Liver (tissue), 9 donors: ENCODE data around the gene NUDT5. TPM values are rescaled to one million over a fixed set of nuclear protein-coding genes. Genes with fewer than 3 reads are reported as not detected.

ENCODE experiments used
- DNase-seq: peaks from one replicate; pipeline ENCODE4 v3.0.0-alpha.2; 2017; ENCODE audit warnings: low spot score
- H3K27ac ChIP-seq, 2 donors: one replicate each; pipeline ENCODE4 v1.7.0; 2013; ENCODE audit warnings: inconsistent platforms in 2 of 2, low read length in 2 of 2, control low read depth in 1 of 2, low read depth in 1 of 2, mild to moderate bottlenecking in 1 of 2
- H3K27me3 ChIP-seq, 4 donors: one replicate each; pipeline versions ENCODE4 v1.6.1 to v1.7.0; 2013; ENCODE audit warnings: low read length in 3 of 4, inconsistent platforms in 1 of 4, mild to moderate bottlenecking in 1 of 4, moderate library complexity in 1 of 4; ENCODE audit not compliant: control insufficient read depth in 4 of 4, insufficient read depth in 4 of 4
- H3K36me3 ChIP-seq, 4 donors: one replicate each; pipeline versions ENCODE4 v1.6.1 to v1.7.0; 2013; ENCODE audit warnings: low read length in 3 of 4, mild to moderate bottlenecking in 3 of 4, low read depth in 1 of 4, moderate library complexity in 1 of 4; ENCODE audit not compliant: control insufficient read depth in 4 of 4, insufficient read depth in 3 of 4
- H3K4me1 ChIP-seq, 4 donors: one replicate each; pipeline versions ENCODE4 v1.6.1 to v1.7.0; 2013; ENCODE audit warnings: low read length in 3 of 4, mild to moderate bottlenecking in 3 of 4, moderate library complexity in 1 of 4; ENCODE audit not compliant: control insufficient read depth in 4 of 4, insufficient read depth in 4 of 4
- H3K4me3 ChIP-seq, 3 donors: one replicate each; pipeline versions ENCODE4 v1.6.1 to v1.7.0; 2013; ENCODE audit warnings: low read length in 3 of 3, control low read depth in 1 of 3, low read depth in 1 of 3, mild to moderate bottlenecking in 1 of 3
- H3K9ac ChIP-seq, 2 donors: one replicate each; pipeline ENCODE4 v1.7.0; 2013; ENCODE audit warnings: low read length in 2 of 2, mild to moderate bottlenecking in 2 of 2, moderate library complexity in 2 of 2, control low read depth in 1 of 2, low read depth in 1 of 2
- H3K9me3 ChIP-seq, 4 donors: one replicate each; pipeline versions ENCODE4 v1.6.1 to v1.7.0; 2013; ENCODE audit warnings: low read length in 3 of 4; ENCODE audit not compliant: control insufficient read depth in 4 of 4
- FOXA1 ChIP-seq: IDR thresholded peaks from 2 replicates; pipeline ENCODE4 v1.6.1; 2016; ENCODE audit warnings: antibody characterized with exemption
- FOXA2 ChIP-seq: IDR thresholded peaks from 2 replicates; pipeline ENCODE4 v1.6.1; 2016; ENCODE audit warnings: antibody characterized with exemption
- GABPA ChIP-seq, 2 donors: IDR thresholded peaks in 1 of 2; conservative IDR thresholded peaks in 1 of 2; 2 replicates each; pipeline ENCODE4 v1.6.1; 2016; ENCODE audit warnings: antibody characterized with exemption in 2 of 2, mild to moderate bottlenecking in 1 of 2, moderate library complexity in 1 of 2
- HNF4A ChIP-seq, 2 donors: conservative IDR thresholded peaks; 2 replicates each; pipeline ENCODE4 v1.6.1; 2016; ENCODE audit warnings: antibody characterized with exemption in 2 of 2, mild to moderate bottlenecking in 2 of 2
- HNF4G ChIP-seq: IDR thresholded peaks from 2 replicates; pipeline ENCODE4 v1.6.1; 2016; ENCODE audit warnings: antibody characterized with exemption
- JUND ChIP-seq, 2 donors: IDR thresholded peaks; 2 replicates each; pipeline ENCODE4 v1.6.1; 2016; ENCODE audit warnings: antibody characterized with exemption in 2 of 2
- NR2F2 ChIP-seq: IDR thresholded peaks from 2 replicates; pipeline ENCODE4 v1.6.1; 2016; ENCODE audit warnings: antibody characterized with exemption
- RAD21 ChIP-seq, 2 donors: IDR thresholded peaks; 2 replicates each; pipeline ENCODE4 v1.6.1; 2016; ENCODE audit warnings: antibody characterized with exemption in 2 of 2, mild to moderate bottlenecking in 2 of 2
- RXRA ChIP-seq, 2 donors: IDR thresholded peaks; 2 replicates each; pipeline ENCODE4 v1.6.1; 2017 to 2018; ENCODE audit warnings: antibody characterized with exemption in 2 of 2, mild to moderate bottlenecking in 1 of 2
- SP1 ChIP-seq: IDR thresholded peaks from 2 replicates; pipeline ENCODE4 v1.6.1; 2018; ENCODE audit warnings: antibody characterized with exemption, mild to moderate bottlenecking
- TAF1 ChIP-seq: conservative IDR thresholded peaks from 2 replicates; pipeline ENCODE4 v1.6.1; 2016; ENCODE audit warnings: antibody characterized with exemption, mild to moderate bottlenecking
- YY1 ChIP-seq: IDR thresholded peaks from 2 replicates; pipeline ENCODE4 v1.6.1; 2016; ENCODE audit warnings: antibody characterized with exemption, mild to moderate bottlenecking
- WGBS: extraction: QIAGEN DNeasy Blood & Tissue Kit; methylation state at CpG from one replicate; pipeline ENCODE4 v1.1.7; 2013; 5-methylcytosine and 5-hydroxymethylcytosine counted together
- polyA plus RNA-seq, 2 donors: library from polyadenylated mRNA; stranded (reverse) in 1 of 2; unstranded in 1 of 2; fragments of 200-250 nt in 1 of 2; fragments of >200 nt in 1 of 2; fragmentation: Nextera tagmentation in 1 of 2; extraction: Ambion mirVana in 1 of 2; gene quantifications; one replicate each; pipeline versions ENCODE4 v1.2.1 to v1.2.3, GENCODE V29; 2013 to 2015
- total RNA-seq, 2 donors: library from RNA; depleted of rRNA; stranded (reverse); fragments of >200 nt; gene quantifications; one replicate each; pipeline ENCODE4 v1.2.3, GENCODE V29; 2014
- TF ChIP-seq, protein P1 (sequence below): IDR thresholded peaks from 2 replicates; pipeline ENCODE4 v1.6.1; 2016; ENCODE audit warnings: antibody characterized with exemption
- TF ChIP-seq, protein P2 (sequence below): IDR thresholded peaks from 2 replicates; pipeline ENCODE4 v1.6.1; 2016; ENCODE audit warnings: antibody characterized with exemption, mild to moderate bottlenecking
- TF ChIP-seq, protein P3 (sequence below): IDR thresholded peaks from 2 replicates; pipeline ENCODE4 v1.6.1; 2016; ENCODE audit warnings: antibody characterized with exemption
- TF ChIP-seq, protein P4 (sequence below): IDR thresholded peaks from 2 replicates; pipeline ENCODE4 v1.6.1; 2016; ENCODE audit warnings: antibody characterized with exemption
- donor health status: healthy.
- donor health status: healthy.
- donor health status: healthy.
- donor health status: healthy.
- donor health status: healthy.

NUDT5 gene
- total and polyA plus RNA-seq, 4 donors = 21.9 to 115 (median 49.3) TPM

DNA sequence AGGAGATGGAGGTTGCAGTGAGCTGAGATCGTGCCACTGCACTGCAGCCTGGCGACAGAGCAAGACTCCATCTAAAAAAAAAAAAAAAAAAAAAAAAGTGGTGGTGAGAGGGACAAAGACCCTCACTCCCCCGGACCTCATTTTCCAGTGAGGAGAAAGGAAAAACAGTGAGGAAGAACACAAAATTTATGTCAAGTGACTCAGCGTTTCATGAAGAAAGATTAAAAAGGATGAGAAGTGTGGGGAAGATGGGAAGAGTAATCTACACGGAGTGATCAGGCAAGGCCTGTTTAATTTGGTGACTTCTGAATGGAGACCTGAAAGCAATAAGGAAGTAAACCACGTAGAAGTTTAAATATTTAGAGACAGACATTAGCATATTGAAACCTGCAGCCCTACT, 7.0 kb downstream of the NUDT5 start:
- H3K4me1 ChIP-seq = peaks cover 0 to 35% (median 22%) of the 10 kb centered on the region in 4 donors
- H3K9me3 ChIP-seq = no peaks in the 10 kb centered on the region
- H3K36me3 ChIP-seq = peaks cover 0 to 15% (median 4%) of the 10 kb centered on the region in 4 donors
- no peak overlapping the region for H3K9ac ChIP-seq
- no peak overlapping the region for H3K27ac ChIP-seq
- DNase-seq = no peak
- H3K27me3 ChIP-seq = no peaks in the 10 kb centered on the region
- TF ChIP-seq TAF1 = no peak
- TF ChIP-seq, protein P1, sequence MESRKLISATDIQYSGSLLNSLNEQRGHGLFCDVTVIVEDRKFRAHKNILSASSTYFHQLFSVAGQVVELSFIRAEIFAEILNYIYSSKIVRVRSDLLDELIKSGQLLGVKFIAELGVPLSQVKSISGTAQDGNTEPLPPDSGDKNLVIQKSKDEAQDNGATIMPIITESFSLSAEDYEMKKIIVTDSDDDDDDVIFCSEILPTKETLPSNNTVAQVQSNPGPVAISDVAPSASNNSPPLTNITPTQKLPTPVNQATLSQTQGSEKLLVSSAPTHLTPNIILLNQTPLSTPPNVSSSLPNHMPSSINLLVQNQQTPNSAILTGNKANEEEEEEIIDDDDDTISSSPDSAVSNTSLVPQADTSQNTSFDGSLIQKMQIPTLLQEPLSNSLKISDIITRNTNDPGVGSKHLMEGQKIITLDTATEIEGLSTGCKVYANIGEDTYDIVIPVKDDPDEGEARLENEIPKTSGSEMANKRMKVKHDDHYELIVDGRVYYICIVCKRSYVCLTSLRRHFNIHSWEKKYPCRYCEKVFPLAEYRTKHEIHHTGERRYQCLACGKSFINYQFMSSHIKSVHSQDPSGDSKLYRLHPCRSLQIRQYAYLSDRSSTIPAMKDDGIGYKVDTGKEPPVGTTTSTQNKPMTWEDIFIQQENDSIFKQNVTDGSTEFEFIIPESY = no peak
- TF ChIP-seq YY1 = no peak
- no peak for TF ChIP-seq NR2F2
- TF ChIP-seq, protein P2, sequence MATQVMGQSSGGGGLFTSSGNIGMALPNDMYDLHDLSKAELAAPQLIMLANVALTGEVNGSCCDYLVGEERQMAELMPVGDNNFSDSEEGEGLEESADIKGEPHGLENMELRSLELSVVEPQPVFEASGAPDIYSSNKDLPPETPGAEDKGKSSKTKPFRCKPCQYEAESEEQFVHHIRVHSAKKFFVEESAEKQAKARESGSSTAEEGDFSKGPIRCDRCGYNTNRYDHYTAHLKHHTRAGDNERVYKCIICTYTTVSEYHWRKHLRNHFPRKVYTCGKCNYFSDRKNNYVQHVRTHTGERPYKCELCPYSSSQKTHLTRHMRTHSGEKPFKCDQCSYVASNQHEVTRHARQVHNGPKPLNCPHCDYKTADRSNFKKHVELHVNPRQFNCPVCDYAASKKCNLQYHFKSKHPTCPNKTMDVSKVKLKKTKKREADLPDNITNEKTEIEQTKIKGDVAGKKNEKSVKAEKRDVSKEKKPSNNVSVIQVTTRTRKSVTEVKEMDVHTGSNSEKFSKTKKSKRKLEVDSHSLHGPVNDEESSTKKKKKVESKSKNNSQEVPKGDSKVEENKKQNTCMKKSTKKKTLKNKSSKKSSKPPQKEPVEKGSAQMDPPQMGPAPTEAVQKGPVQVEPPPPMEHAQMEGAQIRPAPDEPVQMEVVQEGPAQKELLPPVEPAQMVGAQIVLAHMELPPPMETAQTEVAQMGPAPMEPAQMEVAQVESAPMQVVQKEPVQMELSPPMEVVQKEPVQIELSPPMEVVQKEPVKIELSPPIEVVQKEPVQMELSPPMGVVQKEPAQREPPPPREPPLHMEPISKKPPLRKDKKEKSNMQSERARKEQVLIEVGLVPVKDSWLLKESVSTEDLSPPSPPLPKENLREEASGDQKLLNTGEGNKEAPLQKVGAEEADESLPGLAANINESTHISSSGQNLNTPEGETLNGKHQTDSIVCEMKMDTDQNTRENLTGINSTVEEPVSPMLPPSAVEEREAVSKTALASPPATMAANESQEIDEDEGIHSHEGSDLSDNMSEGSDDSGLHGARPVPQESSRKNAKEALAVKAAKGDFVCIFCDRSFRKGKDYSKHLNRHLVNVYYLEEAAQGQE = no peak
- TF ChIP-seq HNF4A (conservative IDR thresholded peaks at IDR 0.05) = no peak
- TF ChIP-seq HNF4G = no peak
- no peak for TF ChIP-seq JUND (IDR thresholded peaks at IDR 0.05)
- TF ChIP-seq, protein P3, sequence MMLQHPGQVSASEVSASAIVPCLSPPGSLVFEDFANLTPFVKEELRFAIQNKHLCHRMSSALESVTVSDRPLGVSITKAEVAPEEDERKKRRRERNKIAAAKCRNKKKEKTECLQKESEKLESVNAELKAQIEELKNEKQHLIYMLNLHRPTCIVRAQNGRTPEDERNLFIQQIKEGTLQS = no peak
- no peak for TF ChIP-seq RAD21 (IDR thresholded peaks at IDR 0.05)
- TF ChIP-seq SP1 = no peak
- no peak for TF ChIP-seq GABPA (IDR thresholded peaks at IDR 0.05 in 1 of 2, conservative IDR thresholded peaks at IDR 0.05 in 1 of 2)
- no peak for TF ChIP-seq RXRA (IDR thresholded peaks at IDR 0.05)
- no peak for TF ChIP-seq FOXA1
- no peak for TF ChIP-seq FOXA2
- TF ChIP-seq, protein P4, sequence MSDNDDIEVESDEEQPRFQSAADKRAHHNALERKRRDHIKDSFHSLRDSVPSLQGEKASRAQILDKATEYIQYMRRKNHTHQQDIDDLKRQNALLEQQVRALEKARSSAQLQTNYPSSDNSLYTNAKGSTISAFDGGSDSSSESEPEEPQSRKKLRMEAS = no peak
- no peak overlapping the region for H3K4me3 ChIP-seq
- WGBS = 84% methylated on average over 6 of the region's 6 CpGs

DNA sequence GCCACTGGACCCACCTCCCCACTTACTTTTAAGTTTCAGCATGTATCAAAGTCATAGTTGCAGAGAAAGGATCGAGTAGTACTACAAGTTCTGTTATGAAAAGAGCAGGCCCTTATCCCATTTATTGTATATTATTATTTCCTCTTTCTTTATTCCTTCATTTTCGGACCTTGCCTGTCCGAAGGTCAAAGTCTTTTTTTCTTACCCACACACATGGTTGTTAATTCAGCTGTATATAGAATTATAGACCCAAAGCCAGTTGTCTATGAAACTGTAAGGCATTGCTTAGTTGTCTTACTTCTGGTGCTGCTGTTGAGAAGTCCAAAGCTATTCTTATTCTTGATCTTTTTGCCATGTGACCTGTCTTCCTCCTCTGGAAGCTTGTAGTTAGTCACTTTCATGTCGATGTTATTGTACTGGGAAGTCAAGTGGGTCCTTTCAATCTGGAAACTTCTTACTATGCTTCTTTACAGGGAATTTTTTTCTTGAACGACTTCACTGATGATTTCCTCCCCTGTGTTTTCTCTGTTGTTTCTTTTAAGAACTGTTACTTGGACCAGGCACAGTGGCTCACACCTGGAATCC, 8.3 kb downstream of the NUDT5 start:
- peaks cover 0 to 20% (median 5%) of the 10 kb centered on the region in 4 donors for H3K36me3 ChIP-seq
- DNase-seq = no peak
- WGBS = 85% methylated on average over 5 of the region's 5 CpGs
- H3K27me3 ChIP-seq = no peaks in the 10 kb centered on the region
- H3K4me1 ChIP-seq = peaks cover 0 to 24% (median 13%) of the 10 kb centered on the region in 4 donors
- H3K9ac ChIP-seq = no peak overlapping the region
- no peak overlapping the region for H3K27ac ChIP-seq
- no peaks in the 10 kb centered on the region for H3K9me3 ChIP-seq
- no peak overlapping the region for H3K4me3 ChIP-seq
- no peak for TF ChIP-seq YY1
- no peak for TF ChIP-seq RAD21 (IDR thresholded peaks at IDR 0.05)
- no peak for TF ChIP-seq FOXA1
- TF ChIP-seq, protein P4 = no peak
- no peak for TF ChIP-seq GABPA (IDR thresholded peaks at IDR 0.05 in 1 of 2, conservative IDR thresholded peaks at IDR 0.05 in 1 of 2)
- TF ChIP-seq, protein P1 = no peak
